HepG2 (cell line): ENCODE data around the gene YIPF3. TPM values are rescaled to one million over a fixed set of nuclear protein-coding genes. Genes with fewer than 3 reads are reported as not detected.
A peak's percentile ranks its signal among the peaks of the same experiment; 100 is the strongest.

Source experiments
- ATRX ChIP-seq: sonication (generic); formaldehyde crosslinking; IDR thresholded peaks from 2 replicates; pipeline ENCODE4 v1.4.0; 2020; ENCODE audit warnings: missing genetic modification reagents, borderline replicate concordance
- BCL3 ChIP-seq: sonication (generic); formaldehyde crosslinking; IDR thresholded peaks from 2 replicates; pipeline ENCODE4 v1.5.1; 2020; ENCODE audit warnings: mild to moderate bottlenecking, missing genetic modification reagents, moderate library complexity
- ELF1 ChIP-seq: sonication (generic); formaldehyde crosslinking; IDR thresholded peaks from 2 replicates; pipeline ENCODE4 v1.4.0; 2020; ENCODE audit warnings: missing genetic modification reagents
- ERF ChIP-seq: IDR thresholded peaks from 2 replicates; pipeline ENCODE4 v1.6.1; 2018; ENCODE audit warnings: missing biosample characterization, missing genetic modification reagents
- GLI4 ChIP-seq: sonication (generic); formaldehyde crosslinking; IDR thresholded peaks from 2 replicates; pipeline ENCODE4 v1.5.1; 2020; ENCODE audit warnings: missing genetic modification reagents, mild to moderate bottlenecking, moderate library complexity, borderline replicate concordance
- HOMEZ ChIP-seq: IDR thresholded peaks from 2 replicates; pipeline ENCODE4 v1.6.1; 2016; ENCODE audit warnings: low read depth
- IKZF1 ChIP-seq: fragments of 450-650 bp; IDR thresholded peaks from 2 replicates; pipeline ENCODE4 v1.7.1; 2016
- IRF2 ChIP-seq: IDR thresholded peaks from 2 replicates; pipeline ENCODE4 v1.6.1; 2018; ENCODE audit warnings: missing genetic modification reagents, missing compliant biosample characterization
- JUN ChIP-seq: sonication (generic); formaldehyde crosslinking; IDR thresholded peaks from 2 replicates; pipeline ENCODE4 v1.4.0; 2020; ENCODE audit warnings: mild to moderate bottlenecking, missing genetic modification reagents
- MXD1 ChIP-seq: sonication (generic); formaldehyde crosslinking; IDR thresholded peaks from 2 replicates; pipeline ENCODE4 v1.4.0; 2020; ENCODE audit warnings: mild to moderate bottlenecking, missing genetic modification reagents
- RARG ChIP-seq: sonication (generic); formaldehyde crosslinking; IDR thresholded peaks from 2 replicates; pipeline ENCODE4 v1.4.0; 2020; ENCODE audit warnings: low read depth, mild to moderate bottlenecking, missing genetic modification reagents
- TIGD3 ChIP-seq: sonication (generic); formaldehyde crosslinking; IDR thresholded peaks from 2 replicates; pipeline ENCODE4 v1.5.1; 2020; ENCODE audit warnings: mild to moderate bottlenecking, missing genetic modification reagents, borderline replicate concordance
- TOPORS ChIP-seq: sonication (generic); formaldehyde crosslinking; IDR thresholded peaks from 2 replicates; pipeline ENCODE4 v1.8.0; 2023; ENCODE audit warnings: mild to moderate bottlenecking, missing genetic modification reagents
- TP53 ChIP-seq: sonication (generic); formaldehyde crosslinking; conservative IDR thresholded peaks from 2 replicates; pipeline ENCODE4 v1.4.0; 2020; ENCODE audit warnings: missing genetic modification reagents
- ZBTB2 ChIP-seq: sonication (generic); formaldehyde crosslinking; IDR thresholded peaks from 2 replicates; pipeline ENCODE4 v1.8.0; 2022; ENCODE audit warnings: low read depth, missing genetic modification reagents
- ZFX ChIP-seq: sonication (generic); formaldehyde crosslinking; IDR thresholded peaks from 2 replicates; pipeline ENCODE4 v1.4.0; 2020; ENCODE audit warnings: mild to moderate bottlenecking, low read depth, missing genetic modification reagents, moderate library complexity
- ZNF33A ChIP-seq: sonication (generic); formaldehyde crosslinking; IDR thresholded peaks from 2 replicates; pipeline ENCODE4 v1.5.1; 2020; ENCODE audit warnings: missing genetic modification reagents, mild to moderate bottlenecking, moderate library complexity, borderline replicate concordance
- ZNF432 ChIP-seq: sonication (generic); formaldehyde crosslinking; IDR thresholded peaks from 2 replicates; pipeline ENCODE4 v1.5.0; 2020; ENCODE audit warnings: missing genetic modification reagents, mild to moderate bottlenecking, borderline replicate concordance
- ZNF510 ChIP-seq: sonication (generic); formaldehyde crosslinking; IDR thresholded peaks from 2 replicates; pipeline ENCODE4 v1.4.0; 2020; ENCODE audit warnings: low read depth, mild to moderate bottlenecking, missing genetic modification reagents
- ZNF572 ChIP-seq: sonication (generic); formaldehyde crosslinking; IDR thresholded peaks from 2 replicates; pipeline ENCODE4 v1.5.1; 2020; ENCODE audit warnings: mild to moderate bottlenecking, missing genetic modification reagents
- ZNF710 ChIP-seq: sonication (generic); formaldehyde crosslinking; IDR thresholded peaks from 2 replicates; pipeline ENCODE4 v1.5.0; 2020; ENCODE audit warnings: mild to moderate bottlenecking, missing genetic modification reagents, borderline replicate concordance
- ZSCAN22 ChIP-seq: sonication (generic); formaldehyde crosslinking; IDR thresholded peaks from 2 replicates; pipeline ENCODE4 v1.4.0; 2020; ENCODE audit warnings: mild to moderate bottlenecking, missing genetic modification reagents
- polyA plus RNA-seq, 8 experiments: library from polyadenylated mRNA; depleted of rRNA in 3 of 8; stranded (reverse) in 7 of 8; unstranded in 1 of 8; fragments of >200 nt; fragmentation: Illumina TruSeq in 4 of 8; extraction: Trizol in 4 of 8; gene quantifications; 2 replicates each; pipeline versions ENCODE4 v1.2.1 to v1.2.3, GENCODE V29; 2011 to 2016; ENCODE audit warnings: low read depth in 4 of 8, missing spikeins in 1 of 8, mixed read lengths in 1 of 8; ENCODE audit not compliant: insufficient read depth in 1 of 8
- total RNA-seq, 5 experiments: library from RNA; depleted of rRNA; stranded (reverse); fragments of >200 nt; fragmentation: Illumina TruSeq; extraction: Trizol; gene quantifications; 2 replicates each; pipeline ENCODE4 v1.2.3, GENCODE V29; 2016; ENCODE audit warnings: low read depth in 1 of 5

Gene YIPF3
- total and polyA plus RNA-seq, 2 of the 13 experiments (the other 11 are each of a cell fraction or from before 2014, with no cell fraction given): 107 to 206 TPM

GRCh38 chr6:43499028-43499815 is 17.5 kb downstream of the YIPF3 start (continued):
- TF ChIP-seq ZBTB2 (CRISPR knock-in tag) (no peak), ZNF710 (CRISPR knock-in tag) (no peak), IRF2 (CRISPR knock-in tag) (no peak), ELF1 (CRISPR knock-in tag) (no peak), ERF (CRISPR knock-in tag) (no peak), IKZF1 (no peak), TOPORS (no peak), ZFX (CRISPR knock-in tag) (peak; percentile 80), GLI4 (CRISPR knock-in tag) (no peak), RARG (CRISPR knock-in tag) (no peak), HOMEZ (no peak), ZSCAN22 (CRISPR knock-in tag) (no peak), MXD1 (CRISPR knock-in tag) (0 out of 2 replicates have a peak, but pooled peaks have one; percentile 34), ZNF572 (CRISPR knock-in tag) (peak; percentile 1; the same call in 1 of the 2 replicates), TIGD3 (no peak), ZNF510 (CRISPR knock-in tag) (no peak), ZNF432 (CRISPR knock-in tag) (no peak), ZNF33A (CRISPR knock-in tag) (no peak), ATRX (no peak), BCL3 (CRISPR knock-in tag) (0 out of 2 replicates have a peak, but pooled peaks have one; percentile 31), TP53 (CRISPR knock-in tag) (no peak), JUN (no peak)
